ENCODE data around the gene NRXN3. TPM values are rescaled to one million over a fixed set of nuclear protein-coding genes. Genes with fewer than 3 reads are reported as not detected.
A peak's percentile ranks its signal among the peaks of the same experiment; 100 is the strongest.

NRXN3 gene
- total RNA-seq, 4 donors from 2014 or later, result 0.56 to 1.6 (median 1.1) TPM

- no peak overlapping the region for H3K4me3 ChIP-seq (replicated peaks in 1 of 3)
- H3K27ac ChIP-seq, result no peak overlapping the region
- H3K27me3 ChIP-seq, result no peaks in the 10 kb centered on the region
- intact Hi-C loops (cut with DNase I), result no loop called here
- H3K9me3 ChIP-seq, result no peaks in the 10 kb centered on the region
- H3K36me3 ChIP-seq, result no peaks in the 10 kb centered on the region
- no peak for DNase-seq
- H3K4me1 ChIP-seq, result peaks cover 6 to 7% of the 10 kb centered on the region in 2 donors
- TF ChIP-seq, protein P1, sequence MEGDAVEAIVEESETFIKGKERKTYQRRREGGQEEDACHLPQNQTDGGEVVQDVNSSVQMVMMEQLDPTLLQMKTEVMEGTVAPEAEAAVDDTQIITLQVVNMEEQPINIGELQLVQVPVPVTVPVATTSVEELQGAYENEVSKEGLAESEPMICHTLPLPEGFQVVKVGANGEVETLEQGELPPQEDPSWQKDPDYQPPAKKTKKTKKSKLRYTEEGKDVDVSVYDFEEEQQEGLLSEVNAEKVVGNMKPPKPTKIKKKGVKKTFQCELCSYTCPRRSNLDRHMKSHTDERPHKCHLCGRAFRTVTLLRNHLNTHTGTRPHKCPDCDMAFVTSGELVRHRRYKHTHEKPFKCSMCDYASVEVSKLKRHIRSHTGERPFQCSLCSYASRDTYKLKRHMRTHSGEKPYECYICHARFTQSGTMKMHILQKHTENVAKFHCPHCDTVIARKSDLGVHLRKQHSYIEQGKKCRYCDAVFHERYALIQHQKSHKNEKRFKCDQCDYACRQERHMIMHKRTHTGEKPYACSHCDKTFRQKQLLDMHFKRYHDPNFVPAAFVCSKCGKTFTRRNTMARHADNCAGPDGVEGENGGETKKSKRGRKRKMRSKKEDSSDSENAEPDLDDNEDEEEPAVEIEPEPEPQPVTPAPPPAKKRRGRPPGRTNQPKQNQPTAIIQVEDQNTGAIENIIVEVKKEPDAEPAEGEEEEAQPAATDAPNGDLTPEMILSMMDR (IDR thresholded peaks at IDR 0.05), result no peak
- no peak for TF ChIP-seq POLR2A (IDR thresholded peaks at IDR 0.05)
Measured at GRCh38 chr14:78705989-78706388, 535.8 kb downstream of the NRXN3 start.

- H3K27me3 ChIP-seq, result no peaks in the 10 kb centered on the region
- no peaks in the 10 kb centered on the region for H3K9me3 ChIP-seq
- no peak overlapping the region for H3K27ac ChIP-seq
- no peak overlapping the region for H3K4me3 ChIP-seq (replicated peaks in 1 of 3)
- intact Hi-C loops (cut with DNase I), result no loop called here
- peaks cover 6 to 7% of the 10 kb centered on the region in 2 donors for H3K4me1 ChIP-seq
- no peak for DNase-seq
- 87 to 89% methylated on average over 5 of the region's 5 CpGs for WGBS, 2 donors
- H3K36me3 ChIP-seq, result no peaks in the 10 kb centered on the region
- no peak for TF ChIP-seq POLR2A (IDR thresholded peaks at IDR 0.05)
Measured at GRCh38 chr14:78709795-78710557, 539.8 kb downstream of the NRXN3 start.

- peak; percentile 45 to 49 for DNase-seq
- H3K9me3 ChIP-seq, result no peaks in the 10 kb centered on the region
- H3K27me3 ChIP-seq, result no peaks in the 10 kb centered on the region
- no peak for TF ChIP-seq POLR2A (IDR thresholded peaks at IDR 0.05)
- intact Hi-C loops (cut with DNase I), result no loop called here
- H3K36me3 ChIP-seq, result no peaks in the 10 kb centered on the region
- H3K27ac ChIP-seq, result no peak overlapping the region
- H3K4me1 ChIP-seq, result peaks cover 6 to 7% of the 10 kb centered on the region in 2 donors
- 35 to 45% methylated on average over 4 of the region's 4 CpGs for WGBS, 2 donors
- no peak overlapping the region for H3K4me3 ChIP-seq (replicated peaks in 1 of 3)
Measured at GRCh38 chr14:78710963-78711362, 540.8 kb downstream of the NRXN3 start.

- intact Hi-C loops (cut with DNase I), result no loop called here
- TF ChIP-seq POLR2A (IDR thresholded peaks at IDR 0.05), result no peak
- TF ChIP-seq, protein P1 (IDR thresholded peaks at IDR 0.05), result no peak
- Histone ChIP-seq H3K4me3 (replicated peaks in 1 of 3) (no peak overlapping the region), H3K36me3 (no peaks in the 10 kb centered on the region), H3K9me3 (no peaks in the 10 kb centered on the region), H3K27ac (no peak overlapping the region), H3K27me3 (no peaks in the 10 kb centered on the region), H3K4me1 (peaks cover 6 to 7% of the 10 kb centered on the region in 2 donors)
- DNase-seq, result no peak
Measured at GRCh38 chr14:78713716-78714115, 543.5 kb downstream of the NRXN3 start.

DNA sequence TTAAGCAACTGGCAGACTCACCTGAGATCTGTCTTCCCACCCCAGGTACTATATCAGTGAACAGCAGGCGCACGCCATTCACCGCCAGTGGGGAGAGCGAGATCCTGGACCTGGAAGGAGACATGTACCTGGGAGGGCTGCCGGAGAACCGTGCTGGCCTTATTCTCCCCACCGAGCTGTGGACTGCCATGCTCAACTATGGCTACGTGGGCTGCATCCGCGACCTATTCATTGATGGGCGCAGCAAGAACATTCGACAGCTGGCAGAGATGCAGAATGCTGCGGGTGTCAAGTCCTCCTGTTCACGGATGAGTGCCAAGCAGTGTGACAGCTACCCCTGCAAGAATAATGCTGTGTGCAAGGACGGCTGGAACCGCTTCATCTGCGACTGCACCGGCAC, 544.5 kb downstream of the NRXN3 start:
- WGBS, 2 donors, result 90 to 94% methylated on average over 18 of the region's 18 CpGs

More for the DNA sequence above, 544.5 kb downstream of the NRXN3 start:
- TF ChIP-seq, protein P1 (IDR thresholded peaks at IDR 0.05), result no peak
- no peak for TF ChIP-seq POLR2A (IDR thresholded peaks at IDR 0.05)
- DNase-seq, result no peak
- intact Hi-C loops (cut with DNase I), result no loop called here
- Histone ChIP-seq H3K27ac (no peak overlapping the region), H3K4me1 (peaks cover 6 to 7% of the 10 kb centered on the region in 2 donors), H3K27me3 (no peaks in the 10 kb centered on the region), H3K4me3 (replicated peaks in 1 of 3) (no peak overlapping the region), H3K9me3 (no peaks in the 10 kb centered on the region), H3K36me3 (no peaks in the 10 kb centered on the region)
